ENCODE results near the gene PARM1.
"Not testable (repeated sequence)": the region's sequence is repeated elsewhere in the genome, so short reads cannot be mapped to it uniquely, and the experiment has no call there.

PARM1 gene

DNA sequence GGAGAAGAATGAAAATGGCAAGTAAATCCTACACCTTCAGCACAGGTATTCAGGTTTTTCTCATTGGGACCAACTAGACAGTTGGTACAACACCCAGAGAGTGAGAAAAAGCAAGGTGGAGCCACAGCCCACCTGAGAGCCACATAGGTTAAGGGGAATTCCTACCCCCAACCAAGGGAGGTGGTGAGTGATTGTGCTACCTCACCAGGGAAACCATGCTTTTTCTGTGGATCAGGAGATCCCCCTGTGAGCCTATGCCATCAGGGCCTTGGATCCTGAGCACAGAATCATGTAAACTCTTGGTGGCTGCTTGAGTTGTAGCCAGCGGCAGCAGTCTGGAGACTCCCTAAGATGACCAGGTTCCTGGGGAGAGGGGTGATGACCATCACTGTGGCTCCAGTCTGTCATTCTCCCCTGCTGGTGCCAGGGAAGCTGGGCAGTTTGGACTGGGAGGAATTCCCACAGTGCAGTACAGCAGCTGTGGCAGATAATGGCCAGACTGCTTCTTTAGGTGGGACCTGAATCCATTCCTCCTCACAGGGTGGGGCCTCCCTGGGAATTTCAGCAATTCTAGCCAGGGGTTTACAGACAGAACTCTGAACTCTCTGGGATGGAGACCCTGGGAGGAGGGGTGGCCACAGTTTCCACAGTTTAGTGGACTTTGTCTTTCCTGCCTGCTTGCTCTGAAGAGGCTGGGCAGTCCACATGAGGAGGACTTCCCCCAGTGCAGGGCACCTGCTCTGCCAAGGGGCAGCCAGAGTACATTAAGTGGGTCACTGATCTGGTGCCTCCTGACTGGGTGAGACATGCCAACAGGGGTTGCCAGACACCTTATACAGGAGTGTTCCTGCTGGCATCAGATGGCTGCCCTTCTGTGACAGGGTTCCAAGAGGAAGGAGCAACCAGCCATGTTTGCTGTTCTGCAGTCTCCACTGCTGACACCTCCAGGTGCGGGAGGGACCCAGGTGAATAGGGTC is 43.2 kb downstream of the PARM1 start:
- DNase-seq (ENCODE audit: extremely low read depth in 1 of 2, low read depth in 1 of 2) = no peak

DNA sequence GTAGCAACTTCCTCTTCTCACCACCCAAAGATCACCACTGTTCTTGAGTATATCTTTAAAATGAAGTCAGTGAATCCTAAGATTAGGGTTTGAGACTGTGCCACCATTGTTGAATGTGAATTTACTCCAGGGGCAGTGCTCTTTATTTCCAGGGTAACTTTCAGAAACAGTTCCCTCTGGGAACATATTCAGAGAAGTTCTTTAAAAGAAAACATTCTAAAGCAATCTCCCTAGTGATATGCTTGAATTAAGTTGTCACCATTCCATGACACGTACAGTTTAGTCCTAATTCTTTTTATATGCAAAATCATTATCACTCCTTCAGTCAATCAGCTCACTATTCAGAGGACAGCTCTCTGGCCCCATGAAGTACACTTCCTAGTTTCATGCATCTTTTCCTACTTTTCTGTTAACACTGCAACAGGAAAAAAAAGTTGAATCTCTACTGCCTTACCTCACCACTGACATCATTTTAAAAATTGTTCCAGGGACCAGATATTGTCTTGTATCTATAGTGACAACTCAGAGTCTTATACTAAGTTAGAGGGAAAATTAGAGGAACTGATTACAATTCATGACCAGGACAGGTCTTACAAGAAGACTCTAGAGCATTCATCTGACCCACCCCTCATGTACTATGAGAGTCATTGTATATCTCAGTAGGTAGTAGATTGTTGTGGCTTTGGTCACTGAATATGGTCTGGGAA is 49.8 kb downstream of the PARM1 start:
- no peak for DNase-seq (ENCODE audit: extremely low read depth in 1 of 2, low read depth in 1 of 2)

DNA sequence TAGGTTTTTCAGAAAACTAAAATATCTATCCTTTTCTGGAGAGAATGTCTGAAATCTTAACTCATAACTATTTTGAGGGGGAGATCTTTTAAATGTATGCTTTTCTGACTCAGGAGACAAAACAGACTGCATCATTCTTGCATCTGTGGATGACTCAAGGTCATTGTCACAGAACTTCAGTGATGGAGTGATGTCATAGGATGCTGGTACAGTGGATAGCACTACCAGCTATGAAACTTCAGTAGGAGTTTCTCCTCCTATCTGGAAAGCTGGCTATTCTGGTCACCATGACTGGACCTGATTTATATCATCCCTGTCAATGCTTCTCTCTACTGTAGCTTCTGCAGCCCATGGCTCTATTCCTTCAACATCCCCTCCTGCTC is 50.3 kb downstream of the PARM1 start:
- no peak for DNase-seq (ENCODE audit: extremely low read depth in 1 of 2, low read depth in 1 of 2)

DNA sequence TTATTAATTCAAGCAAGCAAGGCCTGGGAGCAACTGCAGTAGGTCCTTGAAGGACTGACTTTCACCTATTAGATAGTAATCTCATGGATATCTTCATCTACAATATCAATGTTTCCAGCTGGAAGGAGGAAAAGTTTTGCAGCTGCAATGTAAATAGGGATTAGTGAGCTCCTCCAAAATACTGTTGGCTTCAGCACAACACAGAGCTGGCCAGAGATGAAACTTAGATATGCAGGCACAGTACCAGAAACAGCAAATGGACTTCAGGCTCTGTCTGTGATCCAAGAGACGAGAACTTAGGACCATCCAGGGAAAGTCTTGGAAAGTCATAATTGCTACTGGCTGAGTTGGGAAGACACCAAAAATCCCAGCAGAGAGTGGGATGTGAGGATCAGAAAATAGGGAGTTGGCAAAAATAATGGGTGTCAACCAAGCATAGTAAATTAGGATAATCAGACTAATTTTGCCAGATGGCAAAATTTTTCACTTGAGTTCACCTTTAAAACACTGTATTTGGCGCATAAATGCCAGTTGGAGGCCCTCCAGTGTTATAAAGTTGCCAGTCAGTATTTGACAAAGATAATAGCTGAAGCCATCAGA is 57.5 kb downstream of the PARM1 start:
- no peak for DNase-seq (ENCODE audit: extremely low read depth in 1 of 2, low read depth in 1 of 2)

DNA sequence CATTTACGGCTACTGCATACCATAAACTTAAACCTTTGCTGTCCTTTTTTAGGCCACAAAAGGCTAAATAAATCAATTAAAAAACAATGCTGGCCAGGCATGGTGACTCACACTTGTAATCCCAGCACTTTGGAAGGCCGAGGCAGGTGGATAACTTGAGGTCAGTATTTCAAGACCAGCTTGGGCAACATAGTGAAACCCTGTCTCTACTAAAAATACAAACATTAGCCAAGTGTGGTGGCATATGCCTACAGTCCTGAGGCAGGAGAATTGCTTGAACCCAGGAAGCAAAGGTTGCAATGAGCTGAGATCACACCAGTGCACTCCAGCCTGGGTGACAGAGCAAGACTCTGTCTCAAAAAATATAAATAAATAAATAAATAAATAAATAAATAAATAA is 61.5 kb downstream of the PARM1 start:
- not testable (repeated sequence) for DNase-seq (ENCODE audit: extremely low read depth in 1 of 2, low read depth in 1 of 2)

DNA sequence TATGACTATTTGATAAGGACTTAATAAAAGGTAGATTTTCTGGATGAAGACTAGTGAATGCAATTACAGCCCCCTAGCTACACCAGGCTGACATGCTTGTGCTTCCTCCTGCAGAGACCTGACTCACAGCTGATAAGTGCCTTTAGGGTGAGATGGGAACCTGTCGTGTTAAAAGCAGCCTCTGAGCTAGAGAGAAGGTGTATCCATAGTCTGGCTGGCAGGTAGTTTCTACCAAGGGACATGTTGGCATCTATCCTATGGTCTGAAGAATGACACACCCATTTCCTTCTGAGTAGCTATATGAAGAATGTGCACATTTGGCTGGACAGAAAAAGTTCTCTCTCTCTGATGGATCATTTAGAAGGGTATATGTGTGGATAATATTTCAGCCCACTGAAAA is 64.1 kb downstream of the PARM1 start:
- DNase-seq (ENCODE audit: extremely low read depth in 1 of 2, low read depth in 1 of 2) = no peak

DNA sequence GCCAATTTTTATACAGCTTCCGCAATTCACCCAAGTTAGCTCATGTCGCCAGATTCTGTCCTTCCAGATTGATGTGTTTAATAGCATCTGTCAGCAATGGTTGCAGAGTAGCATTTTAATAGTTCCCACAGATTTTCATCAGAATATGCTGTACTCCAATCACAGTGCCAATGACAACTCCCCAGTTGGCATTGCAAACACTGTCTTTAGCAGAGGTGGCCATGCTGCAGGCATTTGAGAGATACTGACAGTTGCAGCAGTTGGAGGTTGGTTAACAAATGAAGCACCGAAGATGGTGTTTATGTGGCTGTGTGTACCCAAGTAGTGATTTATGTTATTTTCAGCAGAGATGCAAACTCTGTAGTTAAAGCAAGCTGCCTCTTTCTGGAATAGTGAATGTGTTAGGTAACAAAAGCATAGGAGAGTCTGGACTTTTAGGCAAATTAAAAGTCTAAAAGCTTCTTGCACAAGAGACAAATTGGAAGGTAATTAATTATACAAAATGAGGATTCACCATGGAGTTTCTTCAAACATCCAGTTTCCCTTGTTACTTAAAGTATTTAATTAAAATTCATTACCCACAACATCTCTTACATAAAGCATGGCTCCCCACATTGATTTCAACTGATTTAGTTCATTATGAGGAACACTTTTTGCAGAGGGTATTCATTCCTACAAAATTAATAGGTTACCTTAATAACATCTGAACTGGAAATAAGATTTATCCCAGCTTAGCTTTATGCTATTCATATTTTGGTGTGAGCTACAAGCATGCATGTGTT is 65.2 kb downstream of the PARM1 start:
- no peak for DNase-seq (ENCODE audit: extremely low read depth in 1 of 2, low read depth in 1 of 2)

DNA sequence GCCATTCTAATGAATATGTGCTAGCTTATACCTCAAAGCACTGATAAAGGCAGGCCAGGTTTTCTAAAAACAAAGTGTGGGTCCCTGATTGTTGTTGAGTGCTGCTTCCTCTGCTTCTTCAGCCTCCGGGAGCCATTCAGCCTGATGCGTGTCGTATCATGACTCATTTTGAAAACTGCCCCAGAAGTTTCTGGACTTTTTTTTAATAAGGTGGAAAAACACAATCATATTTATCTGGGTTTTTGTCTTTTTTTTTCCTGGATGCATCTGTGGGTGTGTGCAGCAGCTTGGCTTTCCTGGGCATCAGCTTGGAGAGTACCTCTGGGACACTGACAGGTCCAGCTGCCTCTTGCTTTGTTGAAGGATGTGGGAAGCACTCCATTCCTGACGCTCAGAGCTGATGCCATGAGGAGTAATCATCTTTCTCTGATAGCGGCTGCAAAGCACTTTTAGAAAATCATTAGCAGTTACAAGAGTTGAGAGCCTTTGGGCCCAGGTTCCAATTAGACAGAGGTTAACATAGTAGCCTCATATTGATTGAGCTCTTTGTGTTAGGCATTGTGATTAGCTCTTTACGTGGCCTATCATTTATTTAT is 66.9 kb downstream of the PARM1 start:
- DNase-seq (ENCODE audit: extremely low read depth in 1 of 2, low read depth in 1 of 2) = no peak

DNA sequence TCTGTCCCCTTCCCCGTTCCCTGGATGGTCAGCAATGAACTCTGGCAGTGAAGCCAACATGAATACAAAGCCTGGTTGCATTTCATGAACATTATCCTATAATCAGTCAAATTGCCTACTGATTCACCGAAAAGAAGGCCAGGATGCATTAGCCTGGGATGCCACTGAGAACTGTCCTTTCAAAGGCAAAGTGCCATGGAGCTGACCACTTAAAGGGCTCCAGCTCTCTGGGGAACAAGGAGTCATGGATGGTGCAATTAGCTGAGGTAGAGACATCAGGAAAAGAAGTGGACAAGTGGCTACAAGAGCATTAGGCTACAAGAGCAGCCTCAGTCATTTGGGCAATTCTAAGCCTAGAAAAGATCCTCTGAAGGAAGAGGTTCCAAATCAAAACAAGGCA is 69.0 kb downstream of the PARM1 start:
- no peak for DNase-seq (ENCODE audit: extremely low read depth in 1 of 2, low read depth in 1 of 2)

DNA sequence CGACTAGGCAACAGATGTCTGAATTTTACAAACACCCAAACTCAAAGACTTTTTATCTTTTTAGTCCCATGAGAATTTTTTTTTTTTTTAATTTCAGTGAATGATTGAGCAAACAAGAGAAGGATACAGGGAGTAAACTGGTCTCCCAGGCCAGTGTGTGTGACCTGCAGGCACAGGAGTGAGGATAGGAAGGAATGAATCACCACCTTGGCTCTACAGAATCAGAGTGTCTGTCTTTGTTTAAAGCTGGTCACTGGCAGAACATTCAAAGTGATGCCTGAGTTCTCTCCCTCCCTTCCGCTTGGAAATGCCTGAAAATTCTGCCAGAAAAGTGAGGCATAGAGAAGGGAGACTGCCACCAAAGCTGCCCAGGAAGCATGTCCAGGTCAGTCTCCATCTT is 69.5 kb downstream of the PARM1 start:
- DNase-seq (ENCODE audit: extremely low read depth in 1 of 2, low read depth in 1 of 2) = no peak

DNA sequence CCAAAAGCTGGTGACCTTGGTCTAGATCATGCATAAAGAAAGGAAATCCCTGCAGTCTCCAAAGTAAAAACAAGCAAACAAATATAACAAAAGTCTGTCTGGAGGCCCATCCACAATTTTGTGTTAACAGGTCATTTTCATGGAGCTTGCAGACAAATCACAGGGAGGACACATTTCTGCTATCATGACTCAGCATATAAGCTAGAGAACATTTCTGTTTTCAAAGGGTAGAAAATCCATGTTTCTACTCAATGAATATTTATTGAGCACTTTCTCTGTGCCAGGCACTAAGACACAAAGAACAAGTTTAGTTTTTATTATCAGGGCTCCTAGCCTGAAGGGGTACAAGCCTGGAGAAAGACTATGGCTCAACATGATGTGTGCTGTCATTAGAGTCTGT is 71.1 kb downstream of the PARM1 start:
- no peak for DNase-seq (ENCODE audit: extremely low read depth in 1 of 2, low read depth in 1 of 2)

DNA sequence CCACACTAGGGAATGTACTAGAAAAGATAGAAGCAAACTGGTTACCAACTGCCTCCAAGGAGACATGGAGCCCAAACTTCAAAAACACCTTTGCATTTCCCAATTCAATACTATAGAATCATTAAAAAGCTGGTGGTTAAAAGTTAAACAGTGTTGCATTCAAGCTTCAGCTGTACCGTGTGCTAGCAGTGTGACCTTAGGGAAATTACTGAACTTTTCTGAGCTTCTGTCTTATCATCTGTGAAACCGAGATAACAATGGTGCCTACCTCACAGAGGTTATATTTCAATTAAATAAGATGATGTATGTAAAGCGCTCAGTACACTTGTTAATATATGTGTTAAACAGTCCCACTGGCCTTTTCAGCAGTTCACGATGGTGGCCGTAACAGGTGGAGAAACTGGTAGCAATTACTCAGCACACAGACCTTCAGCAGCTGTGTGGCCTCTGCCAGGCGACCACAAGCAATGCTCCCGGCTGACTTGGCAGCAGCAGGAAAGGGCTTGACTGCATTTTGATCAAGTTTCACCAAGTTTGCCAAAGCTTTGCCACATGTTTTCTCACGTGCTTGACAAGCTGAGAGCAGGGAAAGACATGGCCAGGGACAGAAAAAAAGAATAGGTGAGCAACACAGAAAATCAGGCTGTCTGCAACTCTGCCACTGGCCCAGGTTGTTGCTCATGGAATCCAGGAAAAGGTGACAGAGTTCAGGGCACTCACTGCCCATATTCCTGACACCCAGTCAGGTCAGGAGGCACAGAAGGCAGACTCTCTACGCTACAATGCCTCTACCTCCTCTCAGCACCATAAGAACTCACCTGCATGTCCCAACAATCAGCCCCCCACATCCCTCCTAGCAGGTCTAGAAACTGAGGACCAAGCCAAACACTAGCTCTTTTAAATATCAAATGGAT is 72.1 kb downstream of the PARM1 start:
- DNase-seq (ENCODE audit: extremely low read depth in 1 of 2, low read depth in 1 of 2) = no peak

DNA sequence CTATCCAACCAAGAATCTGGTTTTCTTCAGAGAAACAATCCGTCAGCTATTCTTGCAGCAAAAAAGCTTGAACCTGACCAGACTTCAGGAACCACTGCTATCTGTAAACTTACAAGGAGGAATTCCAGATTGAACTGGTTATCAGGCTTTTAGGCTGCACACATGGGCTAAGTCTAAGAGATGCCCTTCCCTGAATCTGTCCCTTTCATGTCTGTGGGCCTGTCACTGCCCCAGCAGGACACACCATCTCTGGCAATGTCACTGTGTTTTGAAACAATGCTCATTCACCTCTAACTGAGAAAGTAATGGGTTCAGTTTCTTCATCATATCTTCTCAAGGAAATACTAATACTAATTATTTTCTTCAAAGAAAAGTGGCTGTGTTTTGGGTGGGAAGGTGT is 72.8 kb downstream of the PARM1 start:
- DNase-seq (ENCODE audit: extremely low read depth in 1 of 2, low read depth in 1 of 2) = no peak

DNA sequence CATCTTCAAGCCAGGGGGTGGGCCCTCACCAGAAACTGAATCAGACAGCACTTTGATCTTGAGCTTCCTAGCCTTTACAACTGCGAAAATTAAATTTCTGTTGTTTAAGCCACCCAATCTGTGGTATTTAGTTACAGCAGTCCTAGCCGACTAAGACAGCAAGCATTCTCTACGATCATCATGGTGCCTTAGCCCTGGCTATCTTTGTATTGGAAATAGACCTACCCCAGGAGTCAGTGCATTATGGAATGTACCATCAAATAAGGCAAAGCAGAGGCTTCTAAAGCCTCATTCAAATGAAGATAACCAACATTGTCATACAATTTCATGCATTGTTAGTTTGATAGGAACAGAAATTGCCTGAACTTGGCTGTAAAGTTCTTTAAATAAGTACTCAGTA is 75.0 kb downstream of the PARM1 start:
- no peak for DNase-seq (ENCODE audit: extremely low read depth in 1 of 2, low read depth in 1 of 2)

DNA sequence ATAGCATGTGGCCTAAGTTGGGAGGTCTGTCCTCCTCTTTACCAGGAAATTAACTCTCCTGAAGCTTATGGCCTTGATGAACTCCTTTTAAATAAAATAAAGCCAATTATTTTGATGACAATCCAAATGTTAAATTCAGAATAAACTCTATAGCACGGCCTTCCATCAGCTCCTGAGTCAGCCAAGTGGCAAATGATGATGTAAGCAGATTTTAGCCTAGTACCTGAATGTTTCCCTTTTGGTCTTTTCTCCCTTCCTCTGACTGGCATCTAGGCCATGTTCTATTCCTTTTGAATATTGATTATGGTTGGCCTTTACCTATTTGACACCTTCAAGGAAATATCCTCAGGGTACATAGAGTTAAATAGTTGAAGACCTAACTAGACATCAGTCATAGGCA is 76.2 kb downstream of the PARM1 start:
- DNase-seq (ENCODE audit: extremely low read depth in 1 of 2, low read depth in 1 of 2) = no peak

DNA sequence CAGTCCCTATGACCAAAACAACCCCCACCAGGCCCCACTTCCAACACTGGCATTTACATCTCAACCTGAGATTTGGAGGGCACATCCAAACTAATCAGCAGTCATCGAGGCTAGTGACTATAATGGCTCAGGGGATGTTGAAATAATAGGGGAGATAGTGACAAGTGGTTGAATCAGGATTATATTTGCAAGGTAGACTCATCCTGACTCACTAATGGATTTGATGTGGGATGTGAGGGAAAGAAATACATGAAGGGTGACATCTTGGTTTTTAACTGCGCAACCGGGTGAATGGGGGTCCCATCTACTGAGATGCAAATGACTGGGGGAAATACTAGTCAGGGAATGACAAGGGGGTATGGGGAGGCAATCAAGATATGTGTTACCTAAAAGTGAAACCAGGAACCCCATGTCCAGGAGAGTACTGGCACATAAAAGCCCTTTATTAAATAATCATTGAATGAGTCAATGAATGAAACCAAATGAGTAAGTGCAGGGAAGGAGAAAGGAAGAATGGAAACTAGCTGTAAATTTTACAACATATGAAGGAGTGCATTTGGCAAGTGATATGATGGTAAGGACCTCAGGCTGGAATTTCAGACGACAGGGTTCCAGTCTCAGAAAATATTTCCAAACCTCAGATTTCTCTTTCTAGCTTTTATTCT is 78.3 kb downstream of the PARM1 start:
- DNase-seq (ENCODE audit: extremely low read depth in 1 of 2, low read depth in 1 of 2) = no peak

DNA sequence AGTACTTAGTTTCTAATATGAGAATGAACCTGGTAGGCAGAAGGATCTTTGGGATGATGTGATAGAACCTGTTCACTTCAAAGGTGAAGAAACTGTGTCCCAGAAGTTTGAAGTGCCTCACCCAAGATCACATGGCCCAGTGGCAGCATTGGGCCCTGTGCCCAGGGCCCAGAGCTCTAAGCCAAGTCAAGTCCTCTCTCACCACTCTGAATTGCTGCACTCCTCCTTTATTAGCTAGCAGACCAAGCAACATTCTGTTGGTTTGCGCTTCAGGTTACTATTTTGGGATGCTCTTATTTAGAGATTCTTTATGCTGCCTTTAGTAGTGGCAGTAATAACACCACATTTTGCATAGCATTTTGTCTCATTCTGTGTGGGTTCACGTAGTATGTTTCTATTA is 82.7 kb downstream of the PARM1 start:
- no peak for DNase-seq (ENCODE audit: extremely low read depth in 1 of 2, low read depth in 1 of 2)

DNA sequence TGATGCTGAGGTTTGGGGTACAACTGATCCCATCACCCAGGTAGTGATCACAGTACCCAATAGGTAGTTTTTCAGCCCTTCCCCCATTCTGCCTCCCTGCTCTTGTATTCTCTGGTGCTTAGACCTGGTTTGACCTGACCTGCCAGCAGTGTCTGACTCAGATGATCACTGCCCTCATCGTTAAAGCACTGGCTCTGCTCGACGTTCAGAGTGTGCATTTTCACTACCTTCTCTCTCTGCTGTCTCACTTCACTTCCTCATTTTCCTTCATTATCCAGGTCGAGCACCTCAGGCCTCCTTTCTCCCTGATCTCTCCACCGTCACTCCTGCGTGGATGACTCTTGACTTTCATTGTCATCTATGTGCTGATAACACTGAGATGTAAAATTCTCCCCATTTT is 83.6 kb downstream of the PARM1 start:
- no peak for DNase-seq (ENCODE audit: extremely low read depth in 1 of 2, low read depth in 1 of 2)

DNA sequence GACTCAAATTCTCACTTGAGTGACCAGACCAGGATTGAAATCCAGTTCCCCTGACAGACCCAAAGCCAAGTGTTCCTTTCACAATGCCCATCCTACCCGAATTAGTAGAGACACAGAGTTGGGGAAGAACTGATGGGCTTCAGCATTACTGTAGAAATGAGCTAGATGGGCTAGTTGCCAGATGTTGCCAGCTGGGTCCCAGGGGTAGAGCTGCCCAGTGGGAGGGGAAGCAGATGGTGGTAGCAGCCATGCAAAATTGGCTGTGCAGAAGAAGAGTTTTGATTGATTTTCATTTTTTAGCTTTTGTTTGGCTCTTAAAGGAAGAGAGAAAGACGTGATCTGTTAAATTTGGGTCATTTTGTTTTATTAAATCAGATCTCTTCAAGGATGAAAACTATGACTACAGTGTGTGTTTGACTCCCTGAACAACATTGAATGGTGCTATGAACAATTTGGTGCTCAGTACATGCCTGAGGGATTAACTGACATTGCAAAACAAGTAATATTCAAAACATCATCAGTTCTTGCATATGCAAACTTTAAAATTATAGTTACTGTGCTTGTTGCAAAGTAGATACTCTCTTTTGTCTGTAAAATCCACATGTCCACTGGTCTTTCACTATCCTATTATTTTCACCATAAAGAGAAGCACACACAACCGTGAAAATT is 86.0 kb downstream of the PARM1 start:
- DNase-seq (ENCODE audit: extremely low read depth in 1 of 2, low read depth in 1 of 2) = no peak

Data from stimulated activated CD8-positive, alpha-beta memory T cell treated with anti-CD3 and anti-CD28 coated beads, Interleukin-7, amount 100 ng/mL, for 48 hours (primary cell).